Left kidney (tissue), 2 donors: Measurements from ENCODE around the gene ATP5PB. TPM values are rescaled to one million over a fixed set of nuclear protein-coding genes. Genes with fewer than 3 reads are reported as not detected.

Experiments used
- DNase-seq: peaks from one replicate; pipeline ENCODE4 v3.0.0-alpha.2; 2013
- polyA plus RNA-seq: library from polyadenylated mRNA; unstranded; fragments of 120-200 nt; gene quantifications from one replicate; pipeline ENCODE4 v1.2.1, GENCODE V29; 2013; ENCODE audit not compliant: insufficient read length

ATP5PB gene
- polyA plus RNA-seq, 1 donor = 379 TPM

DNA sequence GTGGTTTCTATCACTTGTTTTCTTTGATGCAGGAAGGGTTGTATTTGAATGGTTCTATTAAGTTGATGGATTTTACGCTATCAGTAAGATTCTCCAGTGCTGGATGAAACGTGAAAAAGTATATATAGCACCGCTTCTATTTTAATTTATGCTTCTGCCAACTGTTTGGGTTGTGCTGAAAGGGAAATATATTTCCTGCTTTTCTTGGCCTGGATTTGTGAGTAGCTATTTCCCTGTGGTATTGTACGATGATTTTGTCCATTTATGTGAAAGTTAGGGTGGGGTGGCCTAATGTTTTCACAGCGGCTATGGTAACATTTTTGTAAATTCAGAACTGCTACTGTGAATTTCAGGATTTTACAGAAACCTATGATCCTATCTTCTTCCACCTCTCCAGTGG is 24.8 kb downstream of the ATP5PB start:
- no peak for DNase-seq

DNA sequence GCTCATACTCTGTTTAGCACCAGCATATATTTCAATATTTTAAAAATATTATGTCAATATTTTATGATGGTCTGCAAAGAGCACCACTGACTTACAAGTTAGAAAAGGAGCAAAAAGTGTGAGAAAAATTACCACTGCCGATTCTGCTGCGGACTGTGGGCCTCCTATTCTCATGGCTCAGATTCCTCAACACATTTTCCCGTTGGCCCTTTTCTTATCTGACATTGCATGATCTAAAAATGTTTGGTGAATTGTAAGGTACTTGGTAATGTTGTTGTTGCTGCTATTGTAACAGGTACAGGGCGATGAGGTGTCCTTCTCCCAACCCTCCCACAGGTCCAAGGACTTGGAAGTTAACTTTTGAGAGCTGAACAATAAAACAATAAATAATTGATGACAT is 25.3 kb downstream of the ATP5PB start:
- DNase-seq = no peak

DNA sequence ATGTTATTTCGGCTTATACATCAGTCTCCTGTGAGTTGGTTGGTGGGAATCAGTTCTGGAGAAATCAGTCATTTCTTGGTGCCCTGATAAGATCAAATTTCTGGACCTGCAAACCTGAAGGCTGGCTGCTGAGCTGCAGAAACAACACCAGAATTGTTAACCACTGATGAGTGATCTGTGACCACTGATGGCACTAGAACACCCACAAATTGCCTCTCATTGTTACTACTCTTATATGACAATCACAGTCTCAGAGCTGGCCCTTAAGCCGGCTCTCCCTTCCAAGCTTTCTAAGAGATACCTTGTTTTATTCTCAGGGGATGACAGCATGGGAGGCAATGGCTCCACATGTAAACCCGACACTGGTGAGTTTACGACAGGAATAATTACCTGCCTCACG is 26.4 kb downstream of the ATP5PB start:
- no peak for DNase-seq

- DNase-seq = no peak
These were observed 26.9 kb downstream of the ATP5PB start for GRCh38 chr1:111476214-111476613.

DNA sequence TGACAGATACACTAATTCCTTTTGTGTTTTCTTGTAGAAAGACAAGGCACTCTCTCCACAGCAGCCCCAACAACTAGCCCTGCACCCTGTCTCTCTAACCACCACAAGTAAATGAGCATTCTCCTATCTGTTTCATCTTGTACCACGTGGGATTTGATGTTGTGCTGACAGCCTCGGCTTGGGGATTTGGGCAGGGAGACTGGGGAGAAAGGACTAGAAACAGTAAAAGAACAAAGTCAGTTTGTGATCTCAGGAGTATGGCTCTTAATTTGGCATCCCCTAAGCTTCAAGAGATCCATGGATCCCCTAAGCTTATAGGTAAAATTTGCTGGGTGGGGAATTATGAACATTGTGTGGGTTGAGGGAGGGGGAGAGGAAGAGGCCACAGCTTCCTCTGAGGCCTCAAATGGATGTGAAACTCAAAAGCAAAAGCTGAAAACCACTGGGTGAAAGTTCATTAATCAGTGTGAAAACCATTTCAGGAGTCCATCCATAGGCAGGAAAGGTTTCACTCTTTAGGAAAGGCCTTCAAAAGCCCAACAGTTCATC is 27.6 kb downstream of the ATP5PB start:
- no peak for DNase-seq

GRCh38 chr1:111480674-111481073 is 31.4 kb downstream of the ATP5PB start:
- no peak for DNase-seq

- peak; percentile 64 for DNase-seq
These were observed 32.3 kb downstream of the ATP5PB start for GRCh38 chr1:111481387-111482221.

DNA sequence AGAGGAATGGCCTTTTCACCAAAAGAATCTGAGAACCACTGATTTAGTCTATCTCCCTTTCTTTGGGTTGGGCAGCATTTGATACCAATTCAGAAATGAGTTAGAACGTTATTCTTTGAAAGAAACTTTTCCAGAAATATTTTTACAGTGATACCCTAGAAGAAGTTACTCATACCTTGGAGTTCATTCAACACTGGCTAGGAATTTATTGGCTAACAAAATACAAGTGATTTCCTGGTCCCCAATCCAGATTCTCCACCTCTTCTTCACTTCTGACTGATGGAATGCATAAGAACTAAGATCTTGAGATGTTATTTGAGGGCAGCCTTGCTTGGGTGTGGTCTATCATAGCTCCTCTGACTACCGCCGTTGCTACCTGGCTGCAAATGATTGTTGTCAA is 33.9 kb downstream of the ATP5PB start:
- DNase-seq = no peak

GRCh38 chr1:111483876-111484275 is 34.6 kb downstream of the ATP5PB start:
- no peak for DNase-seq

DNA sequence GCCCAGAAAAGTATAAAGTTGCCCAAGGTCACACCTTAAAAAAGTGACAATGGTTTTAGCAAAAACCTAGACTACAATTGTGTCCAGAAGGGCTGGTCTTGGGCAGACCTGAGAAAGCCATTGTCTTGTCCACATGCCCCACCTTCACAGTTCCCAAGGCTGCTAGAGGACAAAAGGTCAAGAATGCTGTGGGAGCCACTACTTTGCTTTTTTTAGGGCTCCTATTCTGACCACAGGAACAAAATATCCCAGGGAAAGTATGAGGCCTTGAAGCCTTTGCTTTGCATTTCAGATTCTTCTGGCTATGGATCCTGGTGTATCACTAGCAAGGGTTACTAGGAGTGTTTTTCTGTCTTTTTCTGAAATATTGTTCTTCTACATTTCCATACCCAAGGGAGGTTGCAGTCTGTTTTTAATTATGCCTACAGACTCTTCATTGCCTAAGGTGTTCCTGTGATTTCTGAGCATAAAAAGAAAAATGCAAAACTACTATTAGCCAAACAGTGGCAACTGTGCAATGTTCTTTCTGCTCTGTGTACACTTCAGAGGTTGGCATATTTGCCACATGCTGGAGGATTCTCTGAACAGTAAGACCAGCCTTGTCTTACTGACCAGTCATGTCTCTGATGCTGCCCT is 35.2 kb downstream of the ATP5PB start:
- DNase-seq = no peak

- no peak for DNase-seq
These were observed 37.2 kb downstream of the ATP5PB start for GRCh38 chr1:111486431-111486830.

GRCh38 chr1:111487133-111487532 is 37.9 kb downstream of the ATP5PB start:
- DNase-seq = no peak

DNA sequence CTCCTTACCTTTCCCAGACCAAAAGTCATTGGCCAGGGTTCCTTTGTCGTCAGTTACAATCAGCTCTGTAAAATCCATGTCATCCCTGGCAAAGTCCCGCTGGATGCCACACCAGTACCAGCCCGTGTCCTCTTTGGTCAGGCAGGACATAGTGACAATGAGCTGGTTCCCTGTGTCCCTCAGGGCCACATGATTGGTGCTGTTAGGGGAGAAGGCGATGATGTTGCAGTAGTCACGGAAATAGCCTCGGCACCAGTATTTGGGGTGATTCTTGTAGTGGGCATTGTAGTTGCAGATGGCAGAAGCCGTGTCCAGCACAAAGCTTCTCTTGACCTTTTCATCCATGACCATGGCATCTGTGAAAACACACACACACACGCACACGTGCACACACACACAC is 39.4 kb downstream of the ATP5PB start:
- no peak for DNase-seq

GRCh38 chr1:111489604-111490003 is 40.3 kb downstream of the ATP5PB start:
- DNase-seq = no peak

DNA sequence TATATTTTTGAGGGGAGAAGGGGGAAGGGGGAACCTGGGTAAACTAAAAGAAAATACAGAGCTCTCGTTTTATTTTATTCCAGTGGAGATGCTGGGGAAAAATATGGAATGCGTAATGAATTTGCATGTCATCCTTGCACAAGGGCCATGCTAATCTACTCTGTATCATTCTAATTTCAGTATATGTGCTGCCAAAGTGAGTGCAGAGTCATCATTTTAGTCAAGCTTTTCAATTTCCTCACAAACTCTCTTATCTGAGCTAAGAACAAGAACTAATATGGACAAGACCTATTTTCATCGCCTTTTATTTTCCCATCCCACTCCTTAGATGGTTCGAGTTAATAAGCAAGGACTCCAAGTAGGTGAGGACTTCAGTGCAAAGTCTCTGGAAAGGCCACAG is 41.0 kb downstream of the ATP5PB start:
- no peak for DNase-seq

- DNase-seq = no peak
These were observed 41.8 kb downstream of the ATP5PB start for GRCh38 chr1:111491070-111491469.

DNA sequence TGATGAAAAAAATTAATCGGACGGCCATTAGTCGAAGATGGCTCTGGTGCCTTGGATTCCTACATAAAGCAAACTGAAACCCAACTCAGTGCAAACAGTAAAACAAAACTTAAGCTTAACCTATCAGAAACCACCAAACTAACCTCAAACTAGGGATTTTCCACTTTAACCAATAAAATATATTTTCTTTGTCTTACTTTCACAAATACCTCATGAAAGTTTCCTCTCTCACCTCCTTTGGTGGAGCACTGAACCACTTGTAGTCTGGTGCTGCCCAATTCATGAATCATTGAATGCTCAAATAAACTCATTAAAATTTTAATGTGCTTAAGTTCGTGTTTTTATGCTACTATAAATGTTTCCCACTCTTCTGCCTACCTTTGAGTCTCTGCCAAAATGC is 47.1 kb downstream of the ATP5PB start:
- no peak for DNase-seq

DNA sequence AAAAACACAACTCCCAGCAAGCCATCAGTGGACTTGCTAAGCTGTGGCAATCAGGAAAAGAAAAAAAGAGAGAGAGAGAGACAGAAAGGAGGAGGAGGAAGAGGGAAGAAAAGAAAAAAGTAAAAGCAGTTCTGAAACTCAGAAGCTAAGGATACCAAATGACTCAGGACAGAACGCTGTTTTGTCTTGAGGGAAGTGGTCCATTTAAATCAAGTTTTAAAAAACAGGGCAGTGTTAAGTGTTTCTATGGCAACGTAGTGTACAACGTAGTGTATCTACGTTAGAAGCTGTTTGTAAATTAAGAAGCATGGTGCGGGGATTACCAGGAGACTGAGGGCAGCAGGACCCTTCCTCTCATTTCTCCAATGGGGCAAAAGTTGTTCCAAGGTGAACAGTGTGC is 48.3 kb downstream of the ATP5PB start:
- no peak for DNase-seq

DNA sequence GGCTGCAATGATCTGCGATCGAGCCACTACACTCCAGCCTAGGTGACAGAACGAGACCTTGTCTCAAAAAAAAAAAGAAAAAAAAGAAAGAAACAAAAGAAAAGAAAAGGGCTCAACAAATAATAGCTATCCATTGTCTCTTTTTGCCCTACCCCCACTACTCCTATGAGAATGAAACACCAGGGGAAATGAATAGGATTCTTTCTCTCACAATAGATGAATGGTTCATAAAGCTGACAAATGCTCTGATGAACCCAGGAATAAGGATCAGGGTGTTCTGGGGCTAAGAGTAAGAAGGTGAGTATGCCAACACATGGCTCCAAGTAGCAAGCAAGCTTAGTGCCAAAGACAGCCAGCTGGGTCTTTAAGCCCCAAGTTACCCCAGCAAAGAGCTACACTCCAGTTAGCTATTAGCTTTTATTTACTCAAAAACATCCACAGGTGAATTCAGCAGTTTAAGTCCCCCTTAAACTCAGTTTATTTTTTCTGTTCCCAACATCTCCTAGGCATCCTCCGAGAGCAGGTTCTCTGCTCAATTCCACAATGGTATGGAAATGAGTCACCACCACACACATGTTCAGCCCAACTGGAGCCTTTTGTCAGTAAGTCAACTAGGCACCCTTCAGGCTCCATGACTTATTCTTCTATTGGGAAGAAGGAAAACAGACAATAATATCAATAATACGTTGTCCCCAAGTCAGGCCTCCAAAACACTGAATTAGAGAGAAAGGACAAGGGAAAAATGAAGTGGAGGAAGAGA is 49.9 kb downstream of the ATP5PB start:
- no peak for DNase-seq

DNA sequence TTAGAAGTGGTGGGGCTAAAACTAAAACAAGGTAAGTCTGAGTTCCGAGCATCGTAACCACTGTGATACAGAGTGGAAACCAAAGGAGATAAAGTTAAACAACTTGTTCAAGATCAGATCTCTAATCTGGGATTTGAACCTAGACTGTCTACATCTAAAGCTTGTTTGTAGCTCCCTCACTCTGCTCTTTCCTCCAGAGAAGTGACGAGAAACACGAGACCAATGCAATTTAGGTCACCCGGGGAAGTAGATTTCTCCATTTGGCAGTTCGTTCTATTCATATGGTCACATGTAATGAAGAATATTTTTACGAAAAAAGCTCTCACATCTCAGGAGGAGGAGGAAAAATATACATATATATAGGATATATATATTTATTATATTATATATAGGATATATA is 52.4 kb downstream of the ATP5PB start:
- DNase-seq = no peak

- no peak for DNase-seq
These were observed 54.4 kb downstream of the ATP5PB start, which contains the start of the genes ADORA3 and TMIGD3 for GRCh38 chr1:111503585-111504060. Gene ADORA3 (minus strand): TSS chr1:111503633. CDS start chr1:111503354, 279 bp downstream. Gene TMIGD3 (minus strand): TSS chr1:111503633. CDS start chr1:111503354, 279 bp downstream.

- DNase-seq = no peak
These were observed 54.8 kb downstream of the ATP5PB start for GRCh38 chr1:111504097-111504496.
